ENCODE results near the gene RETREG1. TPM values are rescaled to one million over a fixed set of nuclear protein-coding genes. Genes with fewer than 3 reads are reported as not detected.

Gene RETREG1
- total and polyA plus RNA-seq, 2 donors (not counting 3 experiments of a cell fraction or from before 2014, with no cell fraction given) = 0.46 TPM; not detected in 1

- no peak overlapping the region for H3K9ac ChIP-seq (replicated peaks; ENCODE audit: extremely low read depth, insufficient read depth, low read length)
- no peaks in the 10 kb centered on the region for H3K79me2 ChIP-seq (ENCODE audit: control insufficient read depth, insufficient read depth, low read length)
- DNase-seq (ENCODE audit: low read depth, low spot score) (no peak), FAIRE-seq (no peak)
- no peaks in the 10 kb centered on the region for H4K20me1 ChIP-seq (replicated peaks; ENCODE audit: control insufficient read depth, extremely low read depth, insufficient read depth, low read length)
- no TSS peak for BruUV-seq (replicated peaks)
- ChIA-PET CTCF (no interaction called here), POLR2A (no interaction called here)
- TF ChIP-seq CTCF (IDR thresholded peaks at IDR 0.05; ENCODE audit: extremely low read depth in 1 of 2, insufficient read depth in 1 of 2, low read depth in 1 of 2, low read length in 2 of 2) = no peak
- TF ChIP-seq GATA2 (IDR thresholded peaks at IDR 0.05; ENCODE audit: insufficient read depth, insufficient read length, low read depth, low read length) = no peak
- TF ChIP-seq POLR2AphosphoS5 (IDR thresholded peaks at IDR 0.05; ENCODE audit: insufficient read depth, low read depth, low read length) = no peak
- no peak for TF ChIP-seq JUN (IDR thresholded peaks at IDR 0.05; ENCODE audit: borderline replicate concordance, insufficient read depth, insufficient read length, low read depth)
- no peak for TF ChIP-seq FOS (IDR thresholded peaks at IDR 0.05; ENCODE audit: borderline replicate concordance, insufficient read depth, low read length)
- no peak for TF ChIP-seq EZH2 (IDR thresholded peaks at IDR 0.05; ENCODE audit: borderline replicate concordance, low read depth, low read length, severe bottlenecking)
- no peak for TF ChIP-seq MYC (IDR thresholded peaks at IDR 0.05; ENCODE audit: low read depth, low read length)
- no peak for TF ChIP-seq MAX (IDR thresholded peaks at IDR 0.05; ENCODE audit: insufficient read depth, insufficient read length)
- no peak for TF ChIP-seq POLR2A (IDR thresholded peaks at IDR 0.05; ENCODE audit: low read depth, low read length)
- H3K4me1 ChIP-seq (ENCODE audit: control insufficient read depth, extremely low read depth, insufficient read depth, low read length) = no peaks in the 10 kb centered on the region
- no peaks in the 10 kb centered on the region for H3K36me3 ChIP-seq (ENCODE audit: control insufficient read depth in 2 of 2, extremely low read depth in 1 of 2, insufficient read depth in 2 of 2, low read length in 2 of 2)
- intact Hi-C loops (cut with micrococcal nuclease) (no loop called here), dilution Hi-C loops (cut with MboI; ENCODE audit: extremely low pct_ligation_motif_present, low sequenced_read_pairs) (no loop called here)
- no peak overlapping the region for H3K4me2 ChIP-seq (ENCODE audit: insufficient read depth, low read length)
- H3K4me3 ChIP-seq (replicated peaks in 1 of 3; ENCODE audit: insufficient read depth in 1 of 3, low read depth in 1 of 3, low read length in 3 of 3) = no peak overlapping the region
- H3K9me1 ChIP-seq (replicated peaks; ENCODE audit: control insufficient read depth, extremely low read depth, insufficient read depth, low read length) = no peaks in the 10 kb centered on the region
- H3K27ac ChIP-seq (ENCODE audit: insufficient read depth, low read depth, low read length) = no peak overlapping the region
- H3K9me3 ChIP-seq (replicated peaks; ENCODE audit: control insufficient read depth, insufficient read depth, low read length) = no peaks in the 10 kb centered on the region
- peaks cover 7 to 15% of the 10 kb centered on the region in 2 experiments for H3K27me3 ChIP-seq (ENCODE audit: control insufficient read depth in 2 of 2, insufficient read depth in 2 of 2, low read length in 2 of 2)
- H2AFZ ChIP-seq (ENCODE audit: low read depth, low read length) = no peak overlapping the region
These were observed 106.7 kb downstream of the RETREG1 start for GRCh38 chr5:16510098-16510497.
